GM10266 (cell line): ENCODE data around the gene FRMD5.

Experiments
- DNase-seq: peaks from one replicate; pipeline ENCODE4 v3.0.0; 2012; ENCODE audit errors: extremely low spot score
- TF ChIP-seq, protein P1 (sequence below): IDR thresholded peaks from 2 replicates; pipeline ENCODE4 v1.5.1; 2012; ENCODE audit warnings: mild to moderate bottlenecking, low read depth; ENCODE audit not compliant: control insufficient read depth, insufficient read depth; ENCODE audit errors: missing control alignments

FRMD5 gene

GRCh38 chr15:44163370-44163769, 31.7 kb downstream of the FRMD5 start:
- TF ChIP-seq, protein P1, sequence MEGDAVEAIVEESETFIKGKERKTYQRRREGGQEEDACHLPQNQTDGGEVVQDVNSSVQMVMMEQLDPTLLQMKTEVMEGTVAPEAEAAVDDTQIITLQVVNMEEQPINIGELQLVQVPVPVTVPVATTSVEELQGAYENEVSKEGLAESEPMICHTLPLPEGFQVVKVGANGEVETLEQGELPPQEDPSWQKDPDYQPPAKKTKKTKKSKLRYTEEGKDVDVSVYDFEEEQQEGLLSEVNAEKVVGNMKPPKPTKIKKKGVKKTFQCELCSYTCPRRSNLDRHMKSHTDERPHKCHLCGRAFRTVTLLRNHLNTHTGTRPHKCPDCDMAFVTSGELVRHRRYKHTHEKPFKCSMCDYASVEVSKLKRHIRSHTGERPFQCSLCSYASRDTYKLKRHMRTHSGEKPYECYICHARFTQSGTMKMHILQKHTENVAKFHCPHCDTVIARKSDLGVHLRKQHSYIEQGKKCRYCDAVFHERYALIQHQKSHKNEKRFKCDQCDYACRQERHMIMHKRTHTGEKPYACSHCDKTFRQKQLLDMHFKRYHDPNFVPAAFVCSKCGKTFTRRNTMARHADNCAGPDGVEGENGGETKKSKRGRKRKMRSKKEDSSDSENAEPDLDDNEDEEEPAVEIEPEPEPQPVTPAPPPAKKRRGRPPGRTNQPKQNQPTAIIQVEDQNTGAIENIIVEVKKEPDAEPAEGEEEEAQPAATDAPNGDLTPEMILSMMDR: no peak
- DNase-seq: no peak

DNA sequence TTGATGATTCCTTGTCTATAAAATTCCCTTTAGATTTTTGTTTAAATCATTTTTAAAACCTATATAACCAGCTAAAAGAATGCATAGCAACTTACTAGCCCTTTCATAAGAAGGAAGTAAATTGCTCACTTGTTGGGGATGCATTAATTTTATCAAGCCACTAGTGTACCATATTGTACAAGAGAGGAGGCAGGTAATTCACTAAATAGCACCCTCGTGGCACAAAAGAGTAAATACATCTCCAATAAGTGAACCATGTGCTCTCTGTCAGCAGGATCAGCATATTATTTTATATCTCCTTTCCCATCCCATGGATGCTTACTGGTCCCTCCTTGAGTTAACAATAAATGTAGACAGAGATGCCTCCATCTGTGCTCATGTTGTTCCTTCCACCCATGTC, 34.3 kb downstream of the FRMD5 start:
- TF ChIP-seq, protein P1: no peak
- DNase-seq: no peak

GRCh38 chr15:44159492-44159891, 35.6 kb downstream of the FRMD5 start:
- TF ChIP-seq, protein P1: no peak
- DNase-seq: no peak

DNA sequence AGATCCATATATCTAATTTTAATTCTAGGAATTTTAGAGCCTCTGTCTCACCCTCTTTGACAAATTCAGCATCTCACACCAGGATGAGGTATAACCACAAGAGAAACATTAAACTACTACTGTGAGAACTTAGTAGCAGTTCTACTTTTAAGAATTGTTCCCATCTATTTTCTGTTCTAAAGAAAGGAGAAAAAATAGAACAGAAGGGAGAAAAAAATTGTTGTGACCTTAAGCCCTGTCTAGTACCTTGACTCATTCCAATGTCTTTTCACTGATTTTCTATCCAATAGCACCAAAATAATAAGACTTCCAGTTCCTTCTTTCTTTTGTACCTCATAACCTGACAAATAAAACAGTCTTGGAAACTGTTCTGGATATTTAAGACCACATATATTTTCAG, 37.0 kb downstream of the FRMD5 start:
- TF ChIP-seq, protein P1: no peak
- no peak for DNase-seq

DNA sequence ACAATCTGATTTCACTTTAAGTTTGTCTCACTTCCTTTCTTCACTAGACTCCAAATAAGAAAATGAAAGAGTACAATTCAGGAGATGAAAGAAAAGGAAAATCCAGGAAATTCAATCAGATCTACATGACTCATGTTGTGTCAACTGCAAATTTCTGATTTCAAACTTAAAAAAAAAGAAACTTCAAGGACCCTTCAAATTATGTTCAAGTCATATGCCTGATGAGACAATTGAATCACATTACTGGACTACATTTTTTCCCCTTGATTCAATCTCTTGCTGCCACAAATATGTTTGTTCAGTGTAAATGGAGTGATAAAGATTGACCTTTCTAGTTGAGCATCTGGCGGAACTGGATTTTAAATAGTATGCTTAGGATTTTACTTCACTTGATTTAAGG, 37.4 kb downstream of the FRMD5 start:
- DNase-seq: no peak
- TF ChIP-seq, protein P1: no peak

- DNase-seq: no peak
- TF ChIP-seq, protein P1: no peak
Measured at GRCh38 chr15:44153352-44153751, 41.7 kb downstream of the FRMD5 start.

- TF ChIP-seq, protein P1: no peak
- no peak for DNase-seq
Measured at GRCh38 chr15:44149224-44149623, 45.8 kb downstream of the FRMD5 start.
